GM12878 (cell line): ENCODE measurements around the gene MTAP.

ENCODE experiments used
- CBX5 ChIP-seq: sonication (generic); IDR thresholded peaks from 2 replicates; pipeline ENCODE4 v1.6.1; 2016; ENCODE audit warnings: low read depth, moderate library complexity, mild to moderate bottlenecking, inconsistent platforms
- FOXM1 ChIP-seq: IDR thresholded peaks from 2 replicates; pipeline ENCODE4 v1.6.1; 2012; ENCODE audit warnings: low read depth, mild to moderate bottlenecking, inconsistent platforms, low read length, moderate library complexity
- MXI1 ChIP-seq: fragments of 150-350 bp; IDR thresholded peaks from 2 replicates; pipeline ENCODE4 v1.6.1; 2011; ENCODE audit warnings: low read depth, mild to moderate bottlenecking, inconsistent platforms, low read length, improper control_type of control experiment
- MYC ChIP-seq: IDR thresholded peaks from 2 replicates; pipeline ENCODE4 v1.6.1; 2011; ENCODE audit warnings: mild to moderate bottlenecking, low read length, moderate library complexity, inconsistent platforms; ENCODE audit not compliant: insufficient read depth, insufficient replicate concordance, insufficient read length, severe bottlenecking
- NR2C2 ChIP-seq: IDR thresholded peaks from 2 replicates; pipeline ENCODE4 v1.6.1; 2011; ENCODE audit warnings: borderline replicate concordance, low read depth; ENCODE audit not compliant: control insufficient read depth, insufficient read length
- POLR2A ChIP-seq: IDR thresholded peaks from 2 replicates; pipeline ENCODE4 v1.6.1; 2011; ENCODE audit warnings: low read depth, mild to moderate bottlenecking, low read length
- POLR2AphosphoS5 ChIP-seq: IDR thresholded peaks from 2 replicates; pipeline ENCODE4 v1.6.1; 2011; ENCODE audit warnings: mild to moderate bottlenecking, low read length, inconsistent platforms
- TF ChIP-seq, protein P1 (sequence below), 3 experiments: IDR thresholded peaks in 2 of 3; conservative IDR thresholded peaks in 1 of 3; 2 replicates each; pipeline ENCODE4 v1.5.1; 2011; ENCODE audit warnings: low read depth in 3 of 3, low read length in 3 of 3, mild to moderate bottlenecking in 3 of 3, control low read depth in 2 of 3, moderate library complexity in 2 of 3, inconsistent platforms in 1 of 3, mixed read lengths in 1 of 3; ENCODE audit not compliant: control insufficient read depth in 2 of 3, insufficient read depth in 1 of 3; ENCODE audit errors: extremely low read depth in 1 of 3
- TF ChIP-seq, protein P2 (sequence below): IDR thresholded peaks from 2 replicates; pipeline ENCODE4 v1.6.1; 2011; ENCODE audit warnings: low read depth, mild to moderate bottlenecking, low read length, moderate library complexity, borderline replicate concordance; ENCODE audit errors: extremely low read depth

DNA sequence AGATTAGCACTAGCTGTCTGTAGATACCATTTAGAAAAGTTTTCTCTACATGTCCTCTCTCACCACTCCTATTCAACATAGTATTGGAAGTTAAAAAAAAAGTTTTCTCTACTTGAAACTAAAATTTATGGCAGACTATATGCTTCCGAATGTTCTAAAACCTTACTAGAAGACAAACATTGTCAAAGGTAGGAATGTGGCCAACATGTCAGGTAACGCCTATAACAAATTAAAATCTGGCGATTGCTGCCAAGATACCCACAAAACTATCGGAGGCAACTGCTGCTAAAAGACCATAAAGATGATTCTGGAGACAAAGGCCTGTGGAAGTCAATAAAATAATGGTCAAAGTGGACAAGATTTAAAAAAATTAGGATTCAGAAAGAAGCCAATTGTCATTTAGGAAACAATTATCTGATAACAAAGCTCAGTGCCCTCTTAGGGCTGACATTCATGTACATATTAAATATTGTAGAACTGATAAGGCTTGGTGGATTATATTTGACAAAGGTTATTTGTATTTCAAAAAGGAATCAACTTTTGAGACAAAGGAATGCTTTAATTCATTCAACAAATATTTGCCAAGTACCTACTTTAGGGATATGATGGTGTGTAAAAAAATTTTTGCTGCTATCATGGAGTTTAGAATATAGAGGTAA, 139.0 kb downstream of the MTAP start:
- TF ChIP-seq POLR2AphosphoS5 (no peak), POLR2A (no peak), FOXM1 (no peak), NR2C2 (no peak), MXI1 (no peak), CBX5 (no peak), MYC (no peak)
- TF ChIP-seq, protein P1, sequence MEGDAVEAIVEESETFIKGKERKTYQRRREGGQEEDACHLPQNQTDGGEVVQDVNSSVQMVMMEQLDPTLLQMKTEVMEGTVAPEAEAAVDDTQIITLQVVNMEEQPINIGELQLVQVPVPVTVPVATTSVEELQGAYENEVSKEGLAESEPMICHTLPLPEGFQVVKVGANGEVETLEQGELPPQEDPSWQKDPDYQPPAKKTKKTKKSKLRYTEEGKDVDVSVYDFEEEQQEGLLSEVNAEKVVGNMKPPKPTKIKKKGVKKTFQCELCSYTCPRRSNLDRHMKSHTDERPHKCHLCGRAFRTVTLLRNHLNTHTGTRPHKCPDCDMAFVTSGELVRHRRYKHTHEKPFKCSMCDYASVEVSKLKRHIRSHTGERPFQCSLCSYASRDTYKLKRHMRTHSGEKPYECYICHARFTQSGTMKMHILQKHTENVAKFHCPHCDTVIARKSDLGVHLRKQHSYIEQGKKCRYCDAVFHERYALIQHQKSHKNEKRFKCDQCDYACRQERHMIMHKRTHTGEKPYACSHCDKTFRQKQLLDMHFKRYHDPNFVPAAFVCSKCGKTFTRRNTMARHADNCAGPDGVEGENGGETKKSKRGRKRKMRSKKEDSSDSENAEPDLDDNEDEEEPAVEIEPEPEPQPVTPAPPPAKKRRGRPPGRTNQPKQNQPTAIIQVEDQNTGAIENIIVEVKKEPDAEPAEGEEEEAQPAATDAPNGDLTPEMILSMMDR (IDR thresholded peaks at IDR 0.05 in 2 of 3, conservative IDR thresholded peaks at IDR 0.05 in 1 of 3; ENCODE audit: control insufficient read depth in 2 of 3, extremely low read depth in 1 of 3, insufficient read depth in 1 of 3, low read depth in 3 of 3, low read length in 3 of 3): no peak
- TF ChIP-seq, protein P2, sequence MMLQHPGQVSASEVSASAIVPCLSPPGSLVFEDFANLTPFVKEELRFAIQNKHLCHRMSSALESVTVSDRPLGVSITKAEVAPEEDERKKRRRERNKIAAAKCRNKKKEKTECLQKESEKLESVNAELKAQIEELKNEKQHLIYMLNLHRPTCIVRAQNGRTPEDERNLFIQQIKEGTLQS: no peak
